AG10803 (cell line): ENCODE measurements around the gene DAGLA.

Source experiments
- DNase-seq: peaks from one replicate; pipeline ENCODE4 v3.0.0; 2010; ENCODE audit warnings: low read depth
- H3K4me3 ChIP-seq: 2 replicates; pipeline ENCODE4 v1.5.1; 2011; ENCODE audit warnings: mild to moderate bottlenecking, low read length, control low read depth
- CTCF ChIP-seq: conservative IDR thresholded peaks from 2 replicates; pipeline ENCODE4 v1.5.1; 2011; ENCODE audit warnings: mild to moderate bottlenecking, low read length, control low read depth, inconsistent platforms

DAGLA gene

DNA sequence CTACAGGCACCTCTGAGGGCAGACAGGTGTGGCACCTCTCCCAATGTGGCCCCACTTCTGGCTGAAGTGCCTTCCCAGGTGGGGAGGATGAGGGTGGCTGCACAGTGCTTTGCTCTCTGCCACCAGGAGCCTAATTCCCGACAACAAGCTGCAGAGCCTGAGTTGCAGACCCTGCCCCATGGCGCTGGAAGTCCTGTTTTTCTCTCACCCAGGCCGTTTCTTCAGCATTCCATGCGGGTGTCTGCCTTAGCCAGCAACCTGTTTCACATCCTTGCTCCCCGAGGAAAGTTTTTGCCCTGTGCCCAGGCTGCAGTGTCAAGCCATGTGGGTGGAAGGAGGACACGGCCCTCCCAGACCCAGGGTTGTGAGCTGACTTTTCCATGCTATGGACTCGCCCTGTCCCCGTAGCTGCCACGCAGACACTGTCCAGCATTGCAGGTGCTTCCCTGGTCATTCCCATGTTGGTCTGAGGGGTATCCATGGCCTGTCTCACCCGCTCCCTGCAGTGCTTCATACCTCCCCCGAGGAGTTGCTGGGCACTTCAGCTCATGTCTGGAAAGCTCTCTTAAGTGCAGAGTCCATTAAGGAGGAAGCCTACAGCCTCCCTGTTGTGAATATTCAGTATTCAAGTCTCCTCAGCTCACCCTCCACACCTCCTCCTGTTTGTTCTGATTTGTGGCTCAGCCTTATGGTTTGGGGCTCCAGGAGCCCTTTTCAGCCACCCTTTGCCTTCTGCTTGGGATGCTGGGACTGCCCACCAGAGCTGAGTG lies 2.9 kb downstream of the DAGLA start:
- no peak for DNase-seq
- TF ChIP-seq CTCF: no peak
- no peak overlapping the region for H3K4me3 ChIP-seq

DNA sequence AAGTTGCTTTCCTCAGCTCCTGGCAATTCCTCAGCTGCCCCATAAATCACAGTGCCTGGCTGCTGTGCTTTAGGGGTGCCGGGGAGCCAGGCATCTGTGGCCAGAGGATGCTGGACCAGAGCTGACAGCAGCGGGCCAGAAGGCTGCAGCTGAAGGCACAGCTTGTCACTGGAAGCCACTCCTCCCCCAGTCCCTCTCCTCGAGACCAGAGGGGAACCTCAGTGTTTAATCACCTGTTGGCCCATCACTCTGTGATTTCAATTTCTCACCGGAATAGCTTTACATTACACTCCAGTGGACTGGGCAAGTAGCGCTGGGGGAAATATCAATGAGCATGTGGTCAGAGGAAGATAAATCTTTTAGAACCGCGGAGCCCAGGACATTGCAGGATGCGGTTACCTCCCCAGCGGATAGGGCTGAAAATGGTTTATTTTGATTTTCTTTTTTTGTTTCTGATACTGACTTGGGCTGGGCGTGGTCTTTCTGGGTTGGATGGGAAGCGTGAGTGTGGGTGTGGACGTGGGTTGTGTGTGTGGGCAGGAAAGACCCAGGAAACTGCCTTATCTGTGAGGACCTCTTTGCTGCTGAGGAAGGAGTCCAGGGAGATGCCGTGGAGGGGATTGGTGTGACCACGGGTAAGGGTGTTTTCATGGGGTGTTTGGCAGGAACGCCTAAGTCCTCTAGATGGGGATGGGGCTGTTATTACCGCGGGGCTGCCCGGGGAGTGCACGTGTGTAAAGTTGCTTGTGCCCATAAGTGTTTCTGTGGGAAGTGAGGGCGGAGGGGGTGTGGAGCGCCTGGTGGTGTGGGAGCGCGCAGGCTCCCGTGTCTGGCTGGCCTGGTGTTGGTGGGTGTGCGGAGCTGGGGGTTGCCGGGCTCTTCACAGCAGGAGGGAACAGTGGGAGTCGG lies 4.0 kb downstream of the DAGLA start:
- TF ChIP-seq CTCF: no peak
- H3K4me3 ChIP-seq: no peak overlapping the region
- no peak for DNase-seq

GRCh38 chr11:61684870-61685616 lies 4.9 kb downstream of the DAGLA start:
- no peak for TF ChIP-seq CTCF
- DNase-seq: no peak
- H3K4me3 ChIP-seq: no peak overlapping the region

DNA sequence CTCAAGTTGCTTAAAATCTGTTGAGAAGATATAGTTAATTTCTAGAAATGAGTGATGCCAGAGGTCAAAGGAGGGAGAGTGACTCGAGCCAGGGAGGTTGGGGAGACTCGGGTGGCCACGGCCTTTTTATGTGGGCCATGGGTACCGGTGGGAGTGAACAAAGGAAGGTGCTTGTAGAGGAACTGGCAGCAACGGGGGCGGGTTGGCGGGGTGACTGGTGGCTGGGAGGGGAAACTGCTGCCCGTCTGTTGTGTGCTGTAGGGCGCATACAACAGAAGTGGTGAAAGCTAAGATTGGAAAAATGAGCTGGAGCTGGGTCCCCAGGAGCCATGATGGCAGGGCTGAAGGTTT lies 5.4 kb downstream of the DAGLA start:
- H3K4me3 ChIP-seq: no peak overlapping the region
- TF ChIP-seq CTCF: no peak
- DNase-seq: no peak

DNA sequence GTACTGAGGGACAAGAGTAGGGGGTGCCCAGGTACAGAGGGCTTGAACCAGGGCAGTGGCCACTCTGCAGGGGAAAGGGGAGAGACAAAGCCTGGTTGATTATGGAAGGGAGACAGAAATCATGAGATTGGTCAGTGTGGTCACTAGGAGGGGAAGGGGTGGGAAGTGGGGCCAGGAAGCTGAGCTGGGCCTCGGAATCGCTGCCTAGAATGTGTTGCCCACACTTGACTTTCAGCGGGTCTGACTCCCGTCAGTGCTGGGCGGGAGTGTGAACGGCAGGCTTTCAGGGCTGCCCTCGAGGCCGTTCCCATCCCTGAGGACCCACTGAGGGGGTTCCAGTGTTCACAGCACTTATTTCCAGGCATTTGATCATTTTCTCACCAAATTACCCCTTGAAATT lies 5.9 kb downstream of the DAGLA start:
- no peak for DNase-seq
- TF ChIP-seq CTCF: no peak
- no peak overlapping the region for H3K4me3 ChIP-seq

GRCh38 chr11:61686469-61686868 lies 6.3 kb downstream of the DAGLA start:
- no peak for DNase-seq
- H3K4me3 ChIP-seq: no peak overlapping the region
- TF ChIP-seq CTCF: no peak
